ENCODE results near the gene OTX1. TPM values are rescaled to one million over a fixed set of nuclear protein-coding genes. Genes with fewer than 3 reads are reported as not detected.

Gene OTX1
- polyA plus RNA-seq, 1 donor from 2014 or later = not detected

DNA sequence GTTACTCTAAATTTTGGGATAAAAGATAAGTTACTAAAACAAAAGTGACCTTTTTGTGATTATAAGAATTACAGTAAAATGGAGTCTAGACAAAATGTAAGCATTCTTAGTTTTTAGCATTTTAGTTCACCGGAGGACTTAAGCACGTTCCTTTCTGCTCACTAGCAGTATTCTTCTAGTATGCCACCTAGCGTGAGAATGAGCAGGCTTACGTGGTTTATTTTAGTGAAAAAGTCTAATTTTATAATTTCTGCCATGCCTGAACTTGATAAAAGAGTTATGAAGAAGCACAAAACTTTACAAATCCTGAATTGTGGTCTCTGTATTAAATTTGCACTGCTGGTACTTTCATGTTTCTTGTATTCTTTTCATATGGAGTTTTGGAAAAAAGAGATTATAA is 12.6 kb upstream of the OTX1 start:
- Histone ChIP-seq H3F3A (ENCODE audit: insufficient read depth, low read length, poor library complexity, severe bottlenecking) (no peaks in the 10 kb centered on the region), H3K36me3 (ENCODE audit: insufficient read depth, low read length) (no peaks in the 10 kb centered on the region), H4K20me1 (ENCODE audit: insufficient read depth) (no peaks in the 10 kb centered on the region), H3K4me3 (ENCODE audit: low read length) (no peak overlapping the region), H3K27ac (ENCODE audit: low read length) (no peak overlapping the region), H3K79me2 (replicated peaks; ENCODE audit: insufficient read depth, low read length) (no peaks in the 10 kb centered on the region), H3K27me3 (ENCODE audit: insufficient read depth, low read depth, low read length) (peaks cover 2% of the 10 kb centered on the region), H2AFZ (ENCODE audit: low read depth, low read length) (no peak overlapping the region), H3K9me2 (ENCODE audit: insufficient read depth, low read length) (no peaks in the 10 kb centered on the region), H3K9ac (ENCODE audit: low read length) (no peak overlapping the region), H3K9me3 (ENCODE audit: low read length) (no peaks in the 10 kb centered on the region), H3K4me2 (ENCODE audit: low read length) (no peak overlapping the region)
- TF ChIP-seq POLR2AphosphoS5 (IDR thresholded peaks at IDR 0.05) (no peak), TAF1 (IDR thresholded peaks at IDR 0.05; ENCODE audit: low read depth) (no peak), EZH2 (IDR thresholded peaks at IDR 0.05; ENCODE audit: borderline replicate concordance, insufficient read depth, low read length, poor library complexity, severe bottlenecking) (no peak), EP300 (conservative IDR thresholded peaks at IDR 0.05; ENCODE audit: poor library complexity, severe bottlenecking) (no peak), SMC3 (conservative IDR thresholded peaks at IDR 0.05; ENCODE audit: poor library complexity) (no peak), RAD21 (conservative IDR thresholded peaks at IDR 0.05) (no peak), REST (IDR thresholded peaks at IDR 0.05; ENCODE audit: borderline replicate concordance) (no peak), MXI1 (conservative IDR thresholded peaks at IDR 0.05; ENCODE audit: poor library complexity, severe bottlenecking) (no peak)
- TF ChIP-seq, protein P1, sequence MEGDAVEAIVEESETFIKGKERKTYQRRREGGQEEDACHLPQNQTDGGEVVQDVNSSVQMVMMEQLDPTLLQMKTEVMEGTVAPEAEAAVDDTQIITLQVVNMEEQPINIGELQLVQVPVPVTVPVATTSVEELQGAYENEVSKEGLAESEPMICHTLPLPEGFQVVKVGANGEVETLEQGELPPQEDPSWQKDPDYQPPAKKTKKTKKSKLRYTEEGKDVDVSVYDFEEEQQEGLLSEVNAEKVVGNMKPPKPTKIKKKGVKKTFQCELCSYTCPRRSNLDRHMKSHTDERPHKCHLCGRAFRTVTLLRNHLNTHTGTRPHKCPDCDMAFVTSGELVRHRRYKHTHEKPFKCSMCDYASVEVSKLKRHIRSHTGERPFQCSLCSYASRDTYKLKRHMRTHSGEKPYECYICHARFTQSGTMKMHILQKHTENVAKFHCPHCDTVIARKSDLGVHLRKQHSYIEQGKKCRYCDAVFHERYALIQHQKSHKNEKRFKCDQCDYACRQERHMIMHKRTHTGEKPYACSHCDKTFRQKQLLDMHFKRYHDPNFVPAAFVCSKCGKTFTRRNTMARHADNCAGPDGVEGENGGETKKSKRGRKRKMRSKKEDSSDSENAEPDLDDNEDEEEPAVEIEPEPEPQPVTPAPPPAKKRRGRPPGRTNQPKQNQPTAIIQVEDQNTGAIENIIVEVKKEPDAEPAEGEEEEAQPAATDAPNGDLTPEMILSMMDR (IDR thresholded peaks at IDR 0.05; ENCODE audit: poor library complexity, severe bottlenecking) = no peak

DNA sequence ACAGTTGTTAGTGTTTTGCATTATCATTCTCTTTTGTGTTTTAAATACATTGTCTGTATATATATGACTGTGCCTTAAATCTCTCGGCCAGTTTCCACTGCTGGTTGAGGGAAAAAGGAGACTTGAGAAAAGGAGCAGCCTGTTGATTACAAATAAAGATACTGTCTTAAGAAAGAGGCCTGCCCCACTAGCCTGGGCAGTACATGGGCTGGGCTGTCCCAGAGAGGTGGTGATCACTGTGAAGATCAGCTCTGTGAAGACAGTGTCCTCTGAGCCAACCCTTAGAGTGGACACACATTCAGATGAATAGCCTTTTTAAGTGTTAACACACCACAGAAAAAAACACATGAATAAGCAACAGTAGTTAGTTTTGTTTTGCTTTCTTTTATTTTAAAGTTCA is 10.0 kb upstream of the OTX1 start:
- Histone ChIP-seq H3K27ac (ENCODE audit: low read length) (no peak overlapping the region), H3F3A (ENCODE audit: insufficient read depth, low read length, poor library complexity, severe bottlenecking) (no peaks in the 10 kb centered on the region), H3K27me3 (ENCODE audit: insufficient read depth, low read depth, low read length) (peaks cover 28% of the 10 kb centered on the region), H3K9ac (ENCODE audit: low read length) (no peak overlapping the region), H3K9me2 (ENCODE audit: insufficient read depth, low read length) (no peaks in the 10 kb centered on the region), H4K20me1 (ENCODE audit: insufficient read depth) (no peaks in the 10 kb centered on the region), H3K4me2 (ENCODE audit: low read length) (no peak overlapping the region), H3K79me2 (replicated peaks; ENCODE audit: insufficient read depth, low read length) (no peaks in the 10 kb centered on the region), H3K9me3 (ENCODE audit: low read length) (no peaks in the 10 kb centered on the region), H3K4me3 (ENCODE audit: low read length) (no peak overlapping the region), H2AFZ (ENCODE audit: low read depth, low read length) (no peak overlapping the region), H3K36me3 (ENCODE audit: insufficient read depth, low read length) (no peaks in the 10 kb centered on the region)
- TF ChIP-seq, protein P1 (IDR thresholded peaks at IDR 0.05; ENCODE audit: poor library complexity, severe bottlenecking) = no peak
- TF ChIP-seq RAD21 (conservative IDR thresholded peaks at IDR 0.05) = no peak
